ENCODE results near the gene ITPR1. TPM values are rescaled to one million over a fixed set of nuclear protein-coding genes. Genes with fewer than 3 reads are reported as not detected.

Gene ITPR1
- total RNA-seq, 2 donors from 2014 or later = 136 to 147 TPM

DNA sequence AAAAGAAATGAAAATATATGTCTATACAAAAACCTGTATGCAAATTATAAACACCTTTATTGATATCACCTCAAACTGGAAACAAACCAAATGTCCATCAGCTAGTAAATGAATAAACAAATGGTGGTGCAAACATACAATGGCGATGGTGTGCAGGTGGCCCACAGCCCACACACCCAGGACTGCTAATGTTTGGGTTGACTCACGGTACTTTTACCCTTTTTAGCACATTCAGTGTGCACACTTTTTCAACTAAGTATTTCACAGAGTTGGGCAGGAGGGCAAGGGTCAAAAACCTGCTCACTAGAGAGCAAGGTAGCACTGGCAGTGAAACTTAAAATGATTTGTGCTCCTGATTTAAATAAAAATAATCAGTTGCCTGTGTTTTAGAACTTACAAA is 363.0 kb downstream of the ITPR1 start:
- intact Hi-C loops (cut with DNase I) = no loop called here

DNA sequence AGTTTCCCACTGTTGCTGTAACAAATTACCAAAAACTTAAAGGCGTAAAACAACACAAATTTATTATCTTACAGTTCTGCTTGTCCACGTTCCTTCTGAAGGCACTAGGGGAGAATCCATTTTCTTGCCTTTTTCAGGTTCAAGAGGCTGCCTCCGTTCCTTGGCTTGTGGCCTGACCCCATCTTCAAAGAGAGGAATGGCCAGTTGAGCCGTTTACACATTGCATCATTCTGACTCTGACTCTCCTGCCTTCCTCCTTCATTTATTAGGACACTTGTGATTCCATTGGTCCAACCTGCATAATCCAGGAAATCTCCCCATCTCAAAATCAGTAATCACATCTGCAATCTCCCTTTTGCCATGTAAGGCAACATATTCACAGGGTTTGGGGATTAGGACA is 363.4 kb downstream of the ITPR1 start:
- intact Hi-C loops (cut with DNase I) = no loop called here
- DNase-seq (ENCODE audit: low spot score) = no peak

More for the DNA sequence above, 363.0 kb downstream of the ITPR1 start:
- no peak for DNase-seq (ENCODE audit: low spot score)

- DNase-seq (ENCODE audit: low spot score) = no peak
- intact Hi-C loops (cut with DNase I) = no loop called here
These were observed 363.8 kb downstream of the ITPR1 start for GRCh38 chr3:4856986-4857385.

- intact Hi-C loops (cut with DNase I) = no loop called here
- DNase-seq (ENCODE audit: low spot score) = no peak
These were observed 366.6 kb downstream of the ITPR1 start for GRCh38 chr3:4859788-4860187.

GRCh38 chr3:4862973-4863372 is 369.8 kb downstream of the ITPR1 start:
- intact Hi-C loops (cut with DNase I) = no loop called here
- DNase-seq (ENCODE audit: low spot score) = no peak

DNA sequence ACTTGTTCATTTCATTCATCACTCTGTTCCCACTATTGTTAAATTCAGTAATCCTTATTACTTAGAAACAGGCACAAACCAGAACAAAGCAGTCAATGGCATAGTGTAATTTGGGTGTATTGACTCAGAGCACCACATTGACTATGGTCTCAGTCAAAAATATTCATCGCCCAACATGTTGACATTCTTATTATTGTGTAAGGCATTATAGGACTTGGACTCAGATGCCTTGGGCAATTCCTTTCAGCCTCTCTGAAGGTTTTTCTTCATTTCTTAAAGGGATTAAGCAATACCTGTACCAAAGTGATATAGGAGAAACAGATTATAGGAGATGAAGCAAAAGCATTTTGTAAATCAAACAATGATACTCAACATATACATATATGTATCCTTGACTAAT is 371.4 kb downstream of the ITPR1 start:
- no peak for DNase-seq (ENCODE audit: low spot score)
- intact Hi-C loops (cut with DNase I) = no loop called here

- DNase-seq (ENCODE audit: low spot score) = no peak
- intact Hi-C loops (cut with DNase I) = loop anchor here in 1 of 2 donors (1.0 kb wide), 1 partner anchor 23 kb away; no protein-coding TSS in a partner anchor
These were observed 372.6 kb downstream of the ITPR1 start for GRCh38 chr3:4865714-4866113.

DNA sequence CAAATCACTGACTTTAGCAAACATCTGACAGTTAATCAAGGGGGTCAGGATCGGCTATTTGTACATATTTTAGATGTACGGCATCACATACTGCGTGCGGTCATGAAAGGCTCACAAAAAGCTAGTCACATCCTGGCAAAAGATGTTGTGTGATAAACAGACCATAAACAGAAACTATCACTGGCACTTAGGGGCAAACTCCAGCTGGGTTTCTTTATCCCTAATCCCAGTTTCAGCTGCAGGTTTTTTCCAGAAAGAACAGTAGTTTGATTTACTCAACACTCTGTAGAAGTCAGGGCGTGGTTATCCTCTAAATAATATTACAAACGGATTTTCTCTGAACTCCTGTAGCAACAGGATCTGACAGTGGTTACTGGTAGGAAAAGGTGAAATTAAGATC is 373.7 kb downstream of the ITPR1 start:
- intact Hi-C loops (cut with DNase I) = no loop called here
- no peak for DNase-seq (ENCODE audit: low spot score)

DNA sequence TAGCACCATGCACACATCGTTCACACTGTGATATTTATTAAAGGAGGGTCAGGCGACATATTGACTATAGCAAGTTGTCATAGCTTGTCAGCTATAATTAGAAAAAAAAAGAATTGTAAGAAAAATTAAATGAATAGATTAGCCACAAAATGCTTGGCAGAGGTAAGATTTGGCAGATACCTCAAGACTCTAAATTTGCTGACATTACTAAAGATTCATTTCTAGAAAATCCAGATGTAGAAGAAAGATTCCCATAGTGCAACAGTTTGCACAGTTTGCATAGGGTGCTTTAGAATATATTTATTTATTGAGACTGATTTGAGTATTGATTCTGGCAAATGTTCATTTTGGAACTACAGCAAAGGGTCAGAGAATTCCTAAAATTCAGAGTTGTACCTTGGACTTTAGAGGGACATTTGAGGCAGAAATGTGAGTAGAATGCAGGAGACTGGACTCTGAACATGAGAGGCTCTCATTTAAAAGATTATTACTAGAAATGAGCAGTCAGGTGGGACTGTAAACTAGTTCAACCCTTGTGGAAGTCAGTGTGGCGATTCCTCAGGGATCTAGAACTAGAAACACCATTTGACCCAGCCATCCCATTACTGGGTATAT is 384.1 kb downstream of the ITPR1 start:
- intact Hi-C loops (cut with DNase I) = no loop called here
- no peak for DNase-seq (ENCODE audit: low spot score)

DNA sequence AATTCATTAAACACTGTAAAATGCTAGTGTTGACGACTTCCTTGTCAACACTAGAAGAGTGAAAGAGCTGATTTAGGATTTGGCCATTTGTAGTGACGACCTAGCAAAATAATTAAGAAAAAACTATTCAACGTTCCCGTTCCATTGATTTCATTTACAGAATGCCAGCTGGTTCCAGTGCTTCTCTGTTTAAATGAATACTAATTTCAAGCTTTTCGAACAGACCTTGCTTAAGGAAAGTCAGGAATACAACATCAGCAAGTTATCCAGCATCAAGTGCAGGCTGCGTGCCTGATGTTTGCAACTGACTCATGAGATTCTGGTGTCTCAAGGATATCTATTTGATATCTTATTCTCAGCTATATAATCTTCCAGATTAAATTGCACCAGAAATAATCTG is 387.7 kb downstream of the ITPR1 start:
- no peak for DNase-seq (ENCODE audit: low spot score)

GRCh38 chr3:4882548-4882947 is 389.4 kb downstream of the ITPR1 start:
- intact Hi-C loops (cut with DNase I) = no loop called here
- no peak for DNase-seq (ENCODE audit: low spot score)

More for the DNA sequence above, 387.7 kb downstream of the ITPR1 start:
- intact Hi-C loops (cut with DNase I) = no loop called here

- intact Hi-C loops (cut with DNase I) = no loop called here
- no peak for DNase-seq (ENCODE audit: low spot score)
These were observed 389.9 kb downstream of the ITPR1 start for GRCh38 chr3:4883011-4883410.

DNA sequence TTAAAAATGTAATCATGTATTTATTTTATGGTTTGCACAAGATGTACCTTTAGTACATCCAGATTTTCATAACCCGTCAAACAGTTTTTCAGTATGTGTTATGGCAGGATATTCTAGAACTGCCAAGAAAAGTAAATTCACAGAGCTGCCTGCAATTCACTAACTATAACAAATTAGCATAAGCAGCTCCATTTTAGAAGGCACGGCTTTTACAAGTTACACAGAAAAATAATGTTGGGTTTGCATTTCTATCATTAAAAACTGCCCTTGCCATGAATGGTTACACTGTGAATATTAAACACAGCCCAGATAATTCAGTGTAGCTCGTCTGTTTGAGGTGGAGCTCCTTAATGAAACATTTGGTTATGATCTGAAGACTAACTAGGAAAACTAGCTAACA is 391.7 kb downstream of the ITPR1 start:
- intact Hi-C loops (cut with DNase I) = no loop called here
- no peak for DNase-seq (ENCODE audit: low spot score)

DNA sequence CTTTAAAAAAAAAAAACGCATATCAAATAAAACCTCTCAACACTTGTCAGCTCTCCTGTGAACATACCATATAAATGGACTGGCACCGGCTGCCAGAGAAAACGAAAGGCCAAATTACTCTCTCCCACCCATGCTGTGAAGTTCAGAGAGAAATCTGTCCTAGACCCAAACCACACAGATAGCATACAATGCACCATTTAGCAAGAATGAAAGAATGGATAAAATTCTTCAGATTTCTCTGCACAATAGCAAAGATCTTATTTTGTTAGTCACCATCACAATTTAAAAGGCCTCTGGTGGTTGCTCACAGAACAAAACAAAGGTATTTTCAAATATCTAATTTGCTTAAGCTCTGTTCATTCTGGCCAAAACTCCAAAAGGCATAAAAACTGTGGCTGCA is 392.2 kb downstream of the ITPR1 start:
- DNase-seq (ENCODE audit: low spot score) = no peak
- intact Hi-C loops (cut with DNase I) = no loop called here

DNA sequence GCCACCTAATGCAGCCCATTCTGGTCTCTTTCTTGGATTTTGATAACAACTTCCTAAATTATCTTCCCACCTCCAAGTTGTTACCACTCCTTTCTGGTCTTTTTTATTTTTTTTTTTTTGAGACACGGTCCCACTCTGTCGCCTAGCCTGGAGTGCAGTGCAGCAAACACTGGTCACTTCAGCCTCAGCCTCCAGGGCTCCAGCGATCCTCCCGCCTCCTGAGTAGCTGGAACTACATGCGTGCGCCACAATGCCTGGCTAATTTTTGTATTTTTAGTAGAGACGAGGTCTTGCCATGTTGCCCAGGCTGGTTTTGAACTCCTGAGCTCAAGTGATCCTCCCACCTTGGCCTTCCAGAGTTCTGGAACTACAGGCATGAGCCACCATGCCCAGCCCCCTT is 393.3 kb downstream of the ITPR1 start:
- DNase-seq (ENCODE audit: low spot score) = no peak
- intact Hi-C loops (cut with DNase I) = no loop called here

DNA sequence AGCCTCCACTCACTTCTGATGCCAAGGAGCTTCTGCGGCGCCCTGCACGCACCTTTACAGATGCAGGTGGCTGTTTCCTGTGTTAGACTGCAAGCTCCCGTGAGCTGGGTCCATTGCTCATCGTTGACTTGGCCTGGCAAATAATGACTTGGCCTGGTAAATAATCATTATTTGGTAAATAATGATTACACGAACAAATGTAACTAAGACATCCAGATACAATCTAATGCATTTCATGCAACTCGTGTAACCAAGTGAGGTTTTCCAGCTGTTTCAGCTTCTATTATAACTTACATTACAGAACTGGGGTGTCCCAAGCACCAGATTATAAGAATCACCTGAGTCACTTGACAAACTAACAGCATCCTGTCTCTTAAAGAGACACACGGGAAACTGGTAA is 394.0 kb downstream of the ITPR1 start:
- DNase-seq (ENCODE audit: low spot score) = no peak

GRCh38 chr3:4888913-4889846 is 396.0 kb downstream of the ITPR1 start:
- intact Hi-C loops (cut with DNase I) = no loop called here

More for the DNA sequence above, 394.0 kb downstream of the ITPR1 start:
- intact Hi-C loops (cut with DNase I) = no loop called here

GRCh38 chr3:4889896-4890295 is 396.7 kb downstream of the ITPR1 start:
- intact Hi-C loops (cut with DNase I) = no loop called here

More at GRCh38 chr3:4888913-4889846, 396.0 kb downstream of the ITPR1 start:
- no peak for DNase-seq (ENCODE audit: low spot score)

GRCh38 chr3:4894891-4895530 is 401.9 kb downstream of the ITPR1 start:
- no peak for DNase-seq (ENCODE audit: low spot score)
- intact Hi-C loops (cut with DNase I) = no loop called here

More at GRCh38 chr3:4889896-4890295, 396.7 kb downstream of the ITPR1 start:
- no peak for DNase-seq (ENCODE audit: low spot score)

DNA sequence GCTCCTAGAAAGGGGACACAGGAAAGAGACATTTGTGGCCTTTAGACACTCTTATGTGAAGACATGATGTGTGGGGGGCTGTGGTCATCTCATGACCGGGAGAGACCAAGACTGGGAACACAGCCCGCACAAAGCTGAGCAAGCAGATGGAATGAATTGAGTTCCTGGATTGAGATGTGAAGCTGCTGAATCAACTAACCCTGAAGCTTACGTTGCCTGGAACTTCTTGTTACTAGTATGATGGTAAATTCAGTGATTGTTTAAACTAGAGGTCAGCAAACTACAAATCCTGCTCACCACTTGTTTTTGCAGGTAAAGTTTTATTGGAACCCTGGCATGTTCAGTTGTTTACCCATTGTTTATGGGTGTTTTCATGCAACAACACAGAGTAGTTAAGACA is 402.7 kb downstream of the ITPR1 start:
- intact Hi-C loops (cut with DNase I) = no loop called here
- no peak for DNase-seq (ENCODE audit: low spot score)
